Measurements from ENCODE around the gene AK1. TPM values are rescaled to one million over a fixed set of nuclear protein-coding genes. Genes with fewer than 3 reads are reported as not detected.
"Not testable (repeated sequence)": the region's sequence is repeated elsewhere in the genome, so short reads cannot be mapped to it uniquely, and the experiment has no call there.

AK1 gene
- total RNA-seq, 1 donor from 2014 or later: 20.4 TPM

DNA sequence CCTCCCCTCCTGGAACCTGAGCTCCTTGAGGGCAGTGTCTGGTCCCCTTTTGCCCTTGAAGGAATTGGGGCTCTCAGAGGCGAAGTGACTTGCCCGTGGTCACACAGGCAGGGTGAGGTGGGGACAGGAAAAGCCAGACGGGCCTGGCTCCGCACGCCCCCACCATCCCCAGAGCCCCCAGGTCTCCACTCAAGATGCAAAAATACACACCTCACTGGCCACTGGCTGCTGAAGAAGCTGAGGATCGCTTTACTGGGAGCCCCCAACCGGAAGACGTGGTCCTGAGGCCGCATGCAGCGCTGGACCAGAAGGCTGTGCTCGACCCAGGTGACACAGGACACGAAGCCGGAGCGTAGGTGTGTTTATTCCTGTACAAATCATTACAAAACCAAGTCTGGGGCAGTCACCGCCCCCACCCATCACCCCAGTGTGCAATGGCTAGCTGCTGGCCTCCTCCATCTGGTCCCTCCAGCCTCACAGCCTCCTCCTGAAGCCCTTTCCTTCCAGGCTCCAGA lies 7.6 kb upstream of the AK1 start:
- DNase-seq (ENCODE audit: low read depth in 2 of 2): no peak

DNA sequence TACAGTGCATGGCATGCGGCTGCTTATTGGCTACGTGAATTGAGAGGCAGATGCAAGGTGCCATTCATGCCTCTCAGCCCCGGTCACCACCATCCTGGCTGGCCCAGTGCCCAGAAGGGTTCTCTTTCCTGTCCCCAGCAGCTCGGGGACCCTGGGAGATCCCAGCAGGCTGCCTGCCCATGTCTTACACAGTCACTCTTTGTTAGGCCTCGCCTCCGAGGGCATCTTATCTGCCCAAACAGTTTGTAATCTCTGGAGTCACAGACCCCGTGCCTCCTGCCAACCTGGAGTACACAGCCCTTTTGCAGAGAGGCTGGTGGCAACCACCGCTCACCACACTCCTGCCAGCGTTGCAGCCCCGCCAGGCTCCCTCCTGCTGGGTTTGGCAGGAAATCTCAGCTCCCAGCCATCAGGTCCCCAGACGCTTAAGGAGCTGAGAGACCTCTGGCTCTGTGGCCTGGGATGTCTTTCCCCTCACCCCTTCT lies 7.0 kb upstream of the AK1 start:
- DNase-seq (ENCODE audit: low read depth in 2 of 2): no peak

DNA sequence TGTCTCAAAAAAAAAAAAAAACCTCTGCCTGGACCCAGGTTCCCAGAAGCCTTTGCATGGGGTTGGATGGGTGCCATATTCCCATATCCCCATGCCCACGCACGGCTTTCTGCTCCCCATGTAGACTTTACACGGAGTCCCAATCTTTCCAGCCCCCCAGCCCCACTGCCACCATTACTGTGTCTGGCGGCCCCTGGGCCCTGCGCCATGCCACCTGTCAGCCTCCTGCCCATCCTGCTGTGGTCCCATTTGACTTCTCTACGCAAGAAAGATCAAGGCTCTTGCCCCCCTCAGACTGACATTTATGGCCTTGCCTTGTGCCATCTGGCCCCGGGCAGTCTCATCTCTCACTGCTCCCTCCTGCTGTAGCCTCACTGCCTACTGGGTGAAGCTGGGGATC lies 6.5 kb upstream of the AK1 start:
- DNase-seq (ENCODE audit: low read depth in 2 of 2): no peak

DNA sequence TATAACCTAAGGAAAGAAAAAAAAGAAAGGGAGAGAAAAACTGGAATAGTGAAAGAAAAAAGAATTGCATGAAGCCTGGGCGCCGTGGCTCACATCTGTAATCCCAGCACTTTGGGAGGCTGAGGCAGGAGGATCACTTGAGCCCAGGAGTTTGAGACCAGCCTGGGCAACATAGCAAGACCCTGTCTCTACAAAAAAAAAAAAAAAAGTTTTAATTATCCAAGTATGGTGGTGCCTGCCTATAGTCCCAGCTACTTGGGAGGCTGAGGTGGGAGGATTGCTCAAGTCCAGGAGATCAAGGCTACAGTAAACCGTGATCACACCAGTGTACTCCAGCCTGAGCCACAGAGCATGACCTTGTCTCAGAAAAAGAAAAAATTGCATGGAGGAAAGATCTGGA lies 4.2 kb upstream of the AK1 start:
- not testable (repeated sequence) for DNase-seq (ENCODE audit: low read depth in 2 of 2)

DNA sequence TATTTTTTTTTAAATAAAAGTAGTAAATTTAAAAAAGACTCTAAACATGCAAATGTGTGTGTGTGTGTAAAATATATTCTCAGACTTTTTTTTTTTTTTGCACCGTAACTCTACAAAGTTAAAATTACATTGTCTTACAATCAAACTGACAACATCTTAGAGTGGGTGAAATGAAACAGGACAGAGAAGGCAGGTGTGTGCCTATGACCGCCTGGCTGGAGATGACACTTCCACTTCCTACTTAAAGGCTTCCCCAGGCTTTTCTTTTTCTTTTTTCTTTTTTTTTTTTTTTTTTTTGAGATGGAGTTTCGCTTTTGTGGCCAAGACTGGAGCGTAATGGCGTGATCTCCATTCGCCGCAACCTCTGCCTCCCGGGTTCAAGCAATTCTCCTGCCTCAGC lies 2.7 kb upstream of the AK1 start:
- DNase-seq (ENCODE audit: low read depth in 2 of 2): no peak

DNA sequence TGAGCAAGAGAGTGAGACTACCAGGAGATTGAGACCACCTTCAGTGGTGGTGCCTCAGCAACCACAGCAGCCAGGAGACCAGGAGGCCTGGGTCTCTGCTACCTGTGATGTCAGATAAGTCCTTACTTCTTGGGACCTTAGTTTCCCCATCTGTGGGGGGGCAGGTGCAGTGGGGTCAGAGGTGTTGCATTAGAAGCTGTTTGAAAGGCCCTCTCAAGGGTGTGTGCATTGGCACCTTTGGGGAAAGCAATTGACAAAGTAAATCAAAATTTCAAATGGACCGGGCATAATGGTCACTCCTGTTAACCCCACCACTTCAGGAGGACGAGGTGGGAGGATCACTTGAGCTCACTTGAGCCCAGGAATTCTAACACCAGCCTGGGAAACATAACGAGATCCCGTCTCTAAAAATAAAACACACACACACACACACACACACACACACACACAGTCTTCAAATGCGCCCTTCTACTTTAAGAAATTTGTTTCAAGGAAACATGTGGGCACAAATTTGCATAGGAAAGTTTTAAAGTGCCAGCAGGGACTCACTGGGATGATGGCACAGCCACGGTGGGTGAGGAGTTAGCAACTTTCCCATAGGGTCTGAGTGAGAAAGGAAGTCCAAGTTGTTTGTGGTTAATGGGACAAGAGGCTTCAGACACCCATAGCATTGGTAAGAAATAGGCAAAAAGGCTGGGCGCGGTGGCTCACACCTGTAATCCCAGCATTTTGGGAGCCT lies 1.3 kb upstream of the AK1 start:
- DNase-seq (ENCODE audit: low read depth in 2 of 2): no peak

DNA sequence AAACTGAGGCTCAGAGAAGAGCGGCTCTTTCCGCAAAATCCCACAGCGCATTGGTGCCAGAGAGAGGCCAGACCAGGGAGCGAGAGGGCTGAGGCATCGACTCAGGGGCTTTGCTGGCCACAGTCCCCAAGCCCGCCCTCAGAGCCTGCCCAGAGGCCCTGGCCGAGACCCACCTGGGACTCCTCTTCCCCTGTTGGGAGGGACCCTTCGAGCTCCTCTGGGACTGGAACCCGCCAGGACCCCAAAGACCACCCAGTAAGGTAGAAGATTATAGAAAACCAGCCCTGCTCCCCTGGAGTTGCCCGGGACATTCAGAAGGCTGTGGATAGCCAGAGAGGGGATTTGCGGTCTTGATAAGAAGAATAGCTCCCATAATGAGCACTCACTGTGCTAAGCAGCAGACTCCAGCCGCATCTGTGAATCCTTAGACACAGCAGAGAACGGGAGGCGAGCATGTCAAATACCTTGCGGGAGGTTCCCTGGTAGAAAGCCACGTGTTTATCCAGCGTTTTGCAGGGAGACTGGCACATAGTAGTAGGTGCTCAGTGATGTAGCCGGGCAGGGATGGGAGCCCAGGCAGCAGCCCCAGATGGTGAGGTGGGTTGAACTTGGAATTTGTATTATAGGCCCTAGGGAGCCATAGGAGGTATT lies 651 bp upstream of the AK1 start:
- no peak for DNase-seq (ENCODE audit: low read depth in 2 of 2)

DNA sequence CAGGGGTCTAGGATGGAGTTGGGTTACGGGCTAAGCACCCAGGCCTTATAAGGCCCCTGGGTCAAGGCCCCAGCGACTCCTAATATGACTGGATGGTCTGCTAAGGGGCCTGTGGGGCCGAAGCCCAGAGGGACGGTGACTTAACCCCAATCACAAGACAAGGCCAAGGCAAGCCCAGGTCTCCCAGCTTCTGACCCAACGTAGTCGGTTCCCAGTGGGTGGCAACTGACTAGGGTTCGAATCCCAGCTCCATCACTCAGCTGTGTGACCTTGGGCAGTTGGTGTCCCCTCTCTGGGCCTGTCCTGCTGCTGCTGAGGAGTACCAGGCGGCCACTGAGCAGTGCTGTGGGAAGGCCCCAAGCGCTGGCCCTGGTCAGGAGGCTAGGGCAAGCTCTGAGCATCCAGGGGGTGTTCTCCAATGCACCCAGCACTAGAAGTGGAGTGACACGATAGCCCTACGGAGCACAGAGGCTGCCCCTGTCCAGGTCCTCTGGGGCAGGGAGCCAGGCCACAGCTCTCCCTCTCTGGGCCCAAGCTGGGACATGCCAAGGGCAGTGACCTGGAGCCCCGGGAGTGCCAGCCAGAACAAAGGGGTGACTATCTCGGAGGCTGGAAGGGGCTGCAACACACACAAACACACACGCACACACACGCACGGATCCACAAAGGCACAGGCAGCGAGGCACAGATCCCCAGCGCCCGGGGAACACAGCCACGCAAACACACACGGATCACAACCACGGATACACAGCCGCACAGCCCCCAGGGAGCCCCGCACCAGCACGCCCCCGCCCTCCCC lies 512 bp downstream of the AK1 start:
- peak in 1 of 2 donors; percentile 30 for DNase-seq (ENCODE audit: low read depth in 2 of 2)

DNA sequence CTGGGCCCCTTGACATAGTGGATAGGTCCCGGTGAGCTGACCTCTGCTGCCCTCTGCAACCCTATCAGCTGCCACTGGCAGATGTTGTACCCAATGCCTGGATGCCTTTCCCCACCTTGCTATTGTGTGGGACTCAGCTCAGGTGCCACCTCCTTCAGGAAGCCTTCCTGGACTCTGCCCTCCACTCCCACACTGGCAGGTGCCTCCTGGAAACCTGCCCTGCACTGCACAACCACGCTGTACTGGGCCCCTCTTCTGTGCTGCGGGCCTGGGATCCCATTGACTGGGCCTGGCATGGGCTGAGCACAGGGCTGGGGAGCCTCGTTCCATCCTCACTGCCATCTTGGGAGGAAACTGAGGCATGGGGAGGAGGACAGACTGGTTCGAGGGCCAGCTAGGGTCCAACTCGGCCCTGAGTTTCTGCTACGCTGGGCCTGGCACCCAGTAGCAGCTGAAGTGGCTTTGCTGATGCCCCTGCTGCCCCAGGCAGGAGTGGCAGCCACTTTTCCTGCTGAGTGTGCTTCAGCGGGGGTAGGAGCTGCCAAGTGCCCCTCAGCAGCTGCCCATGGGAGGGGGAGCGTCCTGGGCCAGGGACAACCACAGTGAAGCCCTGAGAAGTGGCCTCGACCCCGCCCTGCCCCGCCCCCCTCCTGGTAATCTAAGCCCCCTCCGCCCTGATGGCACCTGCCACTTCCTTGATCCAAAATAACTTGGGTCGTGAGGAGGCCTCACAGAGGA lies 1.3 kb downstream of the AK1 start:
- no peak for DNase-seq (ENCODE audit: low read depth in 2 of 2)

DNA sequence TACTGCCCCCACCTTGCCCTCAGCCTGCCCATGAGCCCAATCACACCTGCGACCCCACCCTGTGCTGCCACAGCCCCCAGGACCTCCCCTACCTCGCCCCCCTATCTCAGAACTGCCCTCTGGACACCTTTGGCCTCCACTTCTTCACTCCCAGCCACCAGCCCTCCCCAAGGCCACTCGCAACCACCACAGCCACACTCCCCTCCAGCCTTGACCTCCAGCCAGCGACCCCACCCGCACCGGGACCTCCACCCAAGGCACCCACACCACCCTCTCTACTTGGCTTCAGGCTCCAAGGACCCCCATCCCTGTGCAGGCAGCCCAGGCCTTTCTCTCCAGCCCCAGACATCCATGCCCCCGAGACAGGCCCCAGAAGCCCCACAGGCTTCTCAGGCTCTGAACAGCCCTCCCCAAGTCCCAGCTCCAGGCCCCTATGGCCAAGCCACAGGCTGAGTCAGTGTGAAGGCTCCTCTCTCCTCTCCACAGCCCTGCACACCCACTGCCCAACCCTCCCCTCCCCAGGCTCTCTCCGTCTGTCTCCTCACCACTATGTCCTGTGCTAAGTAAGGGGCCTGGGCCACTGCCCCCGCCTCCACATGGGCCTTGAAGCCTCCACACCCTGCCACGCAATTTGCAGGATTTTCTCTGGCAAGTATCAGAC lies 2.0 kb downstream of the AK1 start:
- no peak for DNase-seq (ENCODE audit: low read depth in 2 of 2)

DNA sequence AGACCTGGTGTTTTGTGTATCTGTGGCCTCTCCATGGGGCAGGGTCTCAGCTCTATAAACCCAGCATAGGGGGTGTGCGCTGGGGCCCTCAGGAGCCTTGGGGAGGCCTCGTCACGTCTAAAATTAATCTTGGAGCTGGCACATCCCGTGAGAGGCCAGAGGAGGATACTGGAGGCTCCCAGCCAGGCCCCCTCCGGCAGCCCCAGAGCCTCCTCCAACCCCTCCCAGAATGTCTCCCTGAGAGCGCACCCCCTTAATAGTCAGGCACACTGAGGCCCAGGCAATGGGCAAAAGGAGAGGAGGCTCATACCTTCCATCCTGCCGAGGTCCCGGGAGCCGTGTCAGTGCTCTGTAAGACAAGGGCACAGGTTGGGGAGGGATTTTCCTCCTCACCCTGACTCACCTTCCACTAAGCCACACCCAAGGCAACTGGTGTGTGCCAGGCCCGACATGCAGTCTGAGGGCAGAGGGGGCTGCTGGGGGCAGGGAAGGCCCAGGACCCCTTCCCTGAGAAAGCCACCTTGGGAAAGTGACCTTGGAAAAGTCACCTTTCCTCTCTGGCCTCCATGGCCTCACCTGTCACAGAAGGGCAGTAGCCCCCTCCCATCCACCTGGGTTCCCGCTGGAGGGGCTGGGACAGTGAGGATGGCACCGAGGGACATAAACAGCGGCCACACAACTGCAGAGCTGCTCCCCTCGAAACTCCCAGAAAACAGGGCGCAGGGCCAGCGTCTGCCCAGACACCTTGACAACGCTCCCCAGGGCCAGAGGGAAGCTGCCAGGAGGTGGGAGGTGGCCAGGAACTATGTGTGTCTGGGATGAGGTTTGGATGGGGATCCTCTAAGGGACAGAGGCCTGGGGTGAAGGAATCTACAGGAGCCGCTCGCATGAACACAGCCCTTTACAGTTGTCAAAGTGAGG lies 2.9 kb downstream of the AK1 start:
- no peak for DNase-seq (ENCODE audit: low read depth in 2 of 2)

DNA sequence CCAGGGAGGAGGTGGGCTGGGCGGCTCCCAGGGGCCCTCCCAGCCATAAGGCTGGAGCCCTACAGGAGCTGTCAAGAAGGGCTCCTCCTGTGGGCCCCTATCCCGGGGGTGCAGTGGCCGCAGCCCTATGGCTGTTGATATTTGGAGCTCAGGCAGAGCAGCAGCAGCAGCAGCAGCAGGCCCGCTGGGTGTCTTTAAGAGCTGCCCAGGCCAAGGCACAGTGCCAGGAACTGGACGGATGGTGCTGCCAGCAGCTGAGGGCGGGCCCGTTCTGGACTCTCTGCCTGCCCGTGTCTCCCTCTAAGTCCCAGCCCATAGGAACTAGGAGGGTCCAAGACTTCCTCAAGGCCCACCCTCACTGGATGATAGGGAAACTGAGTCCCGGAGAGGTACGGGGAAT lies 3.6 kb downstream of the AK1 start:
- peak in 1 of 2 donors; percentile 41 for DNase-seq (ENCODE audit: low read depth in 2 of 2)

DNA sequence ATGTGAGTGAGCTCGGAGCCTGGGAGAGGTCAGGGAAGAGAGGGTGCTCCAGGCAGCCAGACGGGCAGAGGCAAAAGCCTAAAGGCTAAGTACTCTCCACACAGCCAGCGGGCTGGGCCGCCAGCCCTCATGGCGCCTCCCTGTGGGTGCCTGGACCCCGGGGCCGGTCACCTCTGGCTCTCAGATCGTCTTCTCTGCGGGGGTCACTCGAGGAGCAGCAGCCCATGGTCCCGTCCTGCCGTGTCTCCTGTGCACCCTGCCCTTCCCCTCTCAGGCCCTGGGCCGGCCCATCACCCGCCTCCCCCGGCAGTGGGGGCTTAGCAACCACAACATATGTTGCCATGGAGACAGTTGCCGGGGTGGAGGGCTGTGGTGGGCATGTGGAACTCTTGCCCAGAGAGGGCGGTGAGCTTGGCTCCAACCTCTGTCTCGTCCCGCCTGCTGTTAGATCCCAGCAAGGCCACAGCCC lies 4.2 kb downstream of the AK1 start:
- DNase-seq (ENCODE audit: low read depth in 2 of 2): no peak

DNA sequence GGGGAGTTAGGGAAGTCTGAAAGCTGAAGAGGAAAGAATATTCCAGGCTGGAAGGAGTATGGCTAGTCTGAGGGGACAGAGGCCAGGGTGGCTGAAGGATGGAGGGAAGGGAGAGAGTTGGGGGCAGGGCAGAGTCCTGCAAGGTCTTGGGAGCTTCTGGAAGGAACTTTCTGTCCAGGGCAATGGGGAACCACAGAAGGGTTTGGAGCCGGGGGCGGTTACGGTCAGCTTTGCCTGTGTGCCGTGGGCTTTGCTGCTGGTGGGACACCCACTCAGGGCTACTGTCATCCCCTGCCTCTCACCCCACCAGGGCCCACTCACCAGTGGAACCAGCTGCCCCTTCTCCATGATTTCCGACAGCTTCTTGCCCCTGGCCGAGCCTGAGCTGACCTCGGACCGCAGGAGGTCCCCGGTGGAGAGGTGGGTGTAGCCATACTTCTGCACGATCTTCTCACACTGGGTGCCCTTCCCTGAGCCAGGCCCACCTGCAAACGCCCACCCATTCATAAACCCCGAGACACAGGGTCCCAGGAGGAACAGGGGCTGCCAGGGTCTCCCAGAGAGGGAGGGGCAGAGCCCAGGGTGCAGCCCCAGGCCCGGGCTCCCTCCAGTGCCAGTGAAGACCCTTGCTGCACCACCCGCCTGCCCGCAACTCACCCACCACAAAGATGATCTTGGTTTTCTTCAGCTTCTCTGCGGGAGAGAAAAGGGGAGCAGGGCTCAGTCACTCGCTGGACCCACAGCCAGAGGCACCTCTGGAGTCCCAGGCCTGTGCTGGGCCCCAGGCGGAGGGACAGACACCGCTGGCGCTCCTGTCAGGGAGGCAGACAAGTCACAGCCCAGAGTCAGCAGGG lies 4.9 kb downstream of the AK1 start:
- no peak for DNase-seq (ENCODE audit: low read depth in 2 of 2)

DNA sequence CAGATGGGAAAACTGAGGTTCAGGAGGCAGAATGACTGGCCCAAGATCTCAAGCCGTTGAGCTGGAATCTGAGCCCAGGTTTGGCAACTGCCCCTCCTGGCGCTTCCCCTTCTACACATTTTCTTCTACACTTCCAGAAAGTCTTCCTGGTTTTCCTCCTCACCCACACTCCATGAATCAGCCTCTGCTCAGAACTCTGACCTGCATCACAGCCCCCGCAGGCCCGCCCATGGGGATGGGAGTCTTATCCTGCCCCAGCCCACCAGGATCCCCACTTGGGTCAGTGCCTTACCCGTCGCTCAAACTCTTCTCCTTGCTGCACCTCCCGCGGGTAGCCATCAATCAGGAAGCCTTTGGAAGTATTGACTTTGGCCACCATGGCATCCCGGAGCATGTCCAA lies 5.9 kb downstream of the AK1 start:
- DNase-seq (ENCODE audit: low read depth in 2 of 2): no peak

DNA sequence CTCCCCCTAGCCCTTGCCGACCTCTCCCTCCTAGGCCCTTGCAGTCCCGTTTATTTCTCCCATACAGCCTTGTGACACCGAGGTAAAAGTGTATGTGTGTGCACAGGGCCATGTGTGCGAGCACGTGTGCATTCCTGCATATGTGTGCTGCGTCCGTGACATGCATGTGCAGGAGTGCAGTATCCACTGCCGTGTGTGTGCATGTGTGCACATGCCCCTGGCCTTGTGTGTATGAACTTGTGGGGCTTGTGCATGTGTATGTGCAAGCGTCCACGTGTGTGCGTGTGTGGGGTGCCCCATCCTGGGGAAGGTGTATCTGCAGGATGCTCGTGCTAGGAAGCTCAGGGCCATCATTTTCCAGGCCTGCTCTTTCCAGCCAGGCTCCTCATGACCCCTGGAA lies 6.6 kb downstream of the AK1 start:
- no peak for DNase-seq (ENCODE audit: low read depth in 2 of 2)

DNA sequence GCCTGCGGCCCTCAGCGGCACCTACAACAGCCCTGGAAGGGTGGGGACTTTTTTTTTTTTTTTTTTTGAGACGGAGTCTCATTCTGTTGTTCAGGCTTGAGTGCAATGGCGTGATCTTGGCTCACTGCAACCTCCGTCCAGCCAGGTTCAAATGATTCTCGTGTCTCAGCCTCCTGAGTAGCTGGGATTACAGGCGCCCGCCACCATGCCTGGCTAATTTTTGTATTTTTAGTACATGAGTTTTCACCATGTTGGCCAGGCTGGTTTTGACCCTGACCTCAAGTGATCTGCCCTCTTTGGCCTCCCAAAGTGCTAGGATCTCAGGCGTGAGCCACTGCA lies 7.4 kb downstream of the AK1 start:
- not testable (repeated sequence) for DNase-seq (ENCODE audit: low read depth in 2 of 2)

DNA sequence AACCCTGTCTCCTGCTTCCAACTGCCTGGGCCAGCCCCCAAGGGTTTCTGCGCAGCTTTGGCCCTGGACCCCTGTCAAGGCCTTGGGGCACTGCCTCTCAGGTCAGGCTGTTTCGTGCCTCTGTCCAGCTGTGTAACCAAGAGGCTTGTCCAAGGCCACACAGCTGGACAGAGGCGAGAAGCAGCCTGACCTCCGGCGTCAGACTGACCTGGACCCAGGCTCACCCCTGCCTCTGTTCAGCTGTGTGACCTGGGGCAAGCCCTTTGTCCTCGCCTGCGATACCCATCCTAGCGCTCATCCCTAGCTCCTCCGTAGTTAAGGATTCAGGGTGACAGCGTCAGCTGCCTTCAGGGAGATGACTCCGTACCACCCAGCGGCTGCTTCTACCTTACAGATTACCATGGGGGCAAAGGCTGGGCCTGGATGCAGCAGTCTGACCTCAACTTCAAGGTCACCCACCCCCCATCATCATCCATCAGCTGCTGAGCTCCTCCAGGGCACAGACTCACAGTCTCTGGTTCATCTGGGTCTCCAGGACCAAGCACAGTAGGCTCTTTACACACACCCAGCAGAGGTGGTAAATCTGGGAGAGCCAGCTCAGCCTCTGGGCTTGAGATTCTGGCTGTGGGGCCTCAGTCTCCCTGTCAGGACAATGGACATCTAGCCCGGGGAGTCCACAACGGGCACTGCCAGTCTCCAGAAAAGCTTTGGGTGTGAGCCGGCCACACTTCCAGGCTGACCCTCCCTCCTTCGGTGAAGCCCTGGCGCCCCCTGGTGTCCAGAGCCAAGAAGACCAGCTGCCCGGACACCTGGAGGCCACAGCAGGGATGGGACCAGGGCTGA lies 7.9 kb downstream of the AK1 start:
- DNase-seq (ENCODE audit: low read depth in 2 of 2): peak; percentile 64 to 87

Measured in dermis microvascular lymphatic vessel endothelial cell (primary cell).